Measurements from ENCODE around the gene GABRA4.

GABRA4 gene

GRCh38 chr4:46956451-46956850, 36.9 kb downstream of the GABRA4 start:
- TF ChIP-seq CTCF (IDR thresholded peaks at IDR 0.05; ENCODE audit: low read depth, low read length): no peak
- Histone ChIP-seq H3K4me3 (ENCODE audit: low read depth, low read length) (no peak overlapping the region), H3K27me3 (ENCODE audit: insufficient read depth, low read depth, severe bottlenecking) (no peaks in the 10 kb centered on the region), H3K36me3 (no peaks in the 10 kb centered on the region), H3K27ac (no peak overlapping the region), H3K9me3 (ENCODE audit: severe bottlenecking) (no peaks in the 10 kb centered on the region)
- no peak for DNase-seq

GRCh38 chr4:46955601-46956000, 37.8 kb downstream of the GABRA4 start:
- no peak for TF ChIP-seq CTCF (IDR thresholded peaks at IDR 0.05; ENCODE audit: low read depth, low read length)
- no peak overlapping the region for H3K27ac ChIP-seq
- no peaks in the 10 kb centered on the region for H3K36me3 ChIP-seq
- DNase-seq: no peak
- H3K4me3 ChIP-seq (ENCODE audit: low read depth, low read length): no peak overlapping the region
- H3K9me3 ChIP-seq (ENCODE audit: severe bottlenecking): no peaks in the 10 kb centered on the region
- H3K27me3 ChIP-seq (ENCODE audit: insufficient read depth, low read depth, severe bottlenecking): no peaks in the 10 kb centered on the region

- no peak overlapping the region for H3K27ac ChIP-seq
- DNase-seq: no peak
- no peak for TF ChIP-seq CTCF (IDR thresholded peaks at IDR 0.05; ENCODE audit: low read depth, low read length)
- no peaks in the 10 kb centered on the region for H3K36me3 ChIP-seq
- no peak overlapping the region for H3K4me3 ChIP-seq (ENCODE audit: low read depth, low read length)
- H3K9me3 ChIP-seq (ENCODE audit: severe bottlenecking): no peaks in the 10 kb centered on the region
- H3K27me3 ChIP-seq (ENCODE audit: insufficient read depth, low read depth, severe bottlenecking): no peaks in the 10 kb centered on the region
These were observed 38.7 kb downstream of the GABRA4 start for GRCh38 chr4:46954643-46955042.

- no peaks in the 10 kb centered on the region for H3K36me3 ChIP-seq
These were observed 39.8 kb downstream of the GABRA4 start for GRCh38 chr4:46953564-46953963.

GRCh38 chr4:46952451-46952850, 40.9 kb downstream of the GABRA4 start:
- no peaks in the 10 kb centered on the region for H3K36me3 ChIP-seq
- no peaks in the 10 kb centered on the region for H3K9me3 ChIP-seq (ENCODE audit: severe bottlenecking)
- TF ChIP-seq CTCF (IDR thresholded peaks at IDR 0.05; ENCODE audit: low read depth, low read length): no peak
- H3K4me3 ChIP-seq (ENCODE audit: low read depth, low read length): no peak overlapping the region
- no peak for DNase-seq
- no peak overlapping the region for H3K27ac ChIP-seq
- no peaks in the 10 kb centered on the region for H3K27me3 ChIP-seq (ENCODE audit: insufficient read depth, low read depth, severe bottlenecking)

More at GRCh38 chr4:46953564-46953963, 39.8 kb downstream of the GABRA4 start:
- TF ChIP-seq CTCF (IDR thresholded peaks at IDR 0.05; ENCODE audit: low read depth, low read length): no peak
- Histone ChIP-seq H3K27me3 (ENCODE audit: insufficient read depth, low read depth, severe bottlenecking) (no peaks in the 10 kb centered on the region), H3K9me3 (ENCODE audit: severe bottlenecking) (no peaks in the 10 kb centered on the region), H3K27ac (no peak overlapping the region), H3K4me3 (ENCODE audit: low read depth, low read length) (no peak overlapping the region)
- DNase-seq: no peak

- no peaks in the 10 kb centered on the region for H3K9me3 ChIP-seq (ENCODE audit: severe bottlenecking)
- no peak for DNase-seq
- H3K27ac ChIP-seq: no peak overlapping the region
- no peaks in the 10 kb centered on the region for H3K36me3 ChIP-seq
- H3K27me3 ChIP-seq (ENCODE audit: insufficient read depth, low read depth, severe bottlenecking): no peaks in the 10 kb centered on the region
- TF ChIP-seq CTCF (IDR thresholded peaks at IDR 0.05; ENCODE audit: low read depth, low read length): no peak
- H3K4me3 ChIP-seq (ENCODE audit: low read depth, low read length): no peak overlapping the region
These were observed 42.6 kb downstream of the GABRA4 start for GRCh38 chr4:46950826-46951225.
